ENCODE results near the gene TIAM2. TPM values are rescaled to one million over a fixed set of nuclear protein-coding genes. Genes with fewer than 3 reads are reported as not detected.

Gene TIAM2
- total RNA-seq, 2 donors from 2014 or later: 3.1 to 6.6 TPM

DNA sequence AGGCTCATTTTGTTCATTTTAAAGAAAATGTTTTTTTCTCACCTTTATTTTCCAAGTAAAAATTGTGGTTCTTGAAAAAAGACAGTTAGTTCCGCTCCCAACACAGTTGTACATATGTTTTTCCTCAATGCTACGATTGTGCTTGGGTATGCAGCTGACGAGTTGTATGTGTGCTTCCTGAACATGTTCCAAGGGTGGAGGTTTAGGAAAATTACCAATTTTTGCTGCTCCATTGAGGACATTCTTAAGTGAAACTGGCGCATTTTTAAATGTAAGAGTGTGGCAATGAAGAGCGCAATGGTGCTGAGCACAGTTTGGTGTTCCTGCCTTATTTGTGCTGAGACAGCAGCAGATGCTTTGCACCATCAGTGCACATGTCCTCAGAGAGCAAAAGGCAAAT is 198.4 kb downstream of the TIAM2 start:
- ATAC-seq (no peak), DNase-seq (no peak)
- 84 to 88% methylated on average over 5 of the region's 5 CpGs for WGBS, 2 donors
- Histone ChIP-seq H3K9me3 (no peaks in the 10 kb centered on the region), H3K27me3 (no peaks in the 10 kb centered on the region), H3K4me1 (peaks cover 4% of the 10 kb centered on the region), H3K27ac (no peak overlapping the region), H3K4me3 (no peak overlapping the region), H3K36me3 (replicated peaks in 1 of 2; ENCODE audit: insufficient read depth in 1 of 2, low read depth in 2 of 2) (no peaks in the 10 kb centered on the region)
- TF ChIP-seq POLR2A (IDR thresholded peaks at IDR 0.05): no peak
- intact Hi-C loops (cut with DNase I): no loop called here

DNA sequence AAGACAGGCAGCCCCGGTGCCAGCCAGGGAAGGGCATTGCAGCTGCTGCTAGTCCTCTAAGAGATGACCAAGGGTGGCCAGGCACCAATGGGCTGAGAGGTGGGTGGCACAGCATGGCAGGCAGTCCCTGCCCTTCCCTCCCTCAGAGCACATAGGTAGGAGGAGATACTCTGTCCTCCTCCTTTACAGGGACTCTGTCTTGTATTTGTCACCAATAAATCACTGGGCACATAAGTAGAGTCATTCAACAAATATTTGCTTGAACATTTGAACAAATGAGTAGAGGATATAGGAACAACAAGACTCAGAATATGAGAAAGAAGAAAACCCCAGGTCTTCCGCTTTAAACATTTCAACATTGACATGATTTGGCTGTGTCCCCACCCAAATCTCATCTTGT is 199.3 kb downstream of the TIAM2 start:
- 83 to 100% methylated on average over 2 of the region's 2 CpGs for WGBS, 2 donors
- Histone ChIP-seq H3K36me3 (replicated peaks in 1 of 2; ENCODE audit: insufficient read depth in 1 of 2, low read depth in 2 of 2) (no peaks in the 10 kb centered on the region), H3K27ac (no peak overlapping the region), H3K4me3 (no peak overlapping the region), H3K4me1 (no peaks in the 10 kb centered on the region), H3K9me3 (no peaks in the 10 kb centered on the region), H3K27me3 (no peaks in the 10 kb centered on the region)
- no peak for TF ChIP-seq POLR2A (IDR thresholded peaks at IDR 0.05)
- TF ChIP-seq, protein P1, sequence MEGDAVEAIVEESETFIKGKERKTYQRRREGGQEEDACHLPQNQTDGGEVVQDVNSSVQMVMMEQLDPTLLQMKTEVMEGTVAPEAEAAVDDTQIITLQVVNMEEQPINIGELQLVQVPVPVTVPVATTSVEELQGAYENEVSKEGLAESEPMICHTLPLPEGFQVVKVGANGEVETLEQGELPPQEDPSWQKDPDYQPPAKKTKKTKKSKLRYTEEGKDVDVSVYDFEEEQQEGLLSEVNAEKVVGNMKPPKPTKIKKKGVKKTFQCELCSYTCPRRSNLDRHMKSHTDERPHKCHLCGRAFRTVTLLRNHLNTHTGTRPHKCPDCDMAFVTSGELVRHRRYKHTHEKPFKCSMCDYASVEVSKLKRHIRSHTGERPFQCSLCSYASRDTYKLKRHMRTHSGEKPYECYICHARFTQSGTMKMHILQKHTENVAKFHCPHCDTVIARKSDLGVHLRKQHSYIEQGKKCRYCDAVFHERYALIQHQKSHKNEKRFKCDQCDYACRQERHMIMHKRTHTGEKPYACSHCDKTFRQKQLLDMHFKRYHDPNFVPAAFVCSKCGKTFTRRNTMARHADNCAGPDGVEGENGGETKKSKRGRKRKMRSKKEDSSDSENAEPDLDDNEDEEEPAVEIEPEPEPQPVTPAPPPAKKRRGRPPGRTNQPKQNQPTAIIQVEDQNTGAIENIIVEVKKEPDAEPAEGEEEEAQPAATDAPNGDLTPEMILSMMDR (IDR thresholded peaks at IDR 0.05): no peak
- intact Hi-C loops (cut with DNase I): no loop called here
- DNase-seq (no peak), ATAC-seq (no peak)

DNA sequence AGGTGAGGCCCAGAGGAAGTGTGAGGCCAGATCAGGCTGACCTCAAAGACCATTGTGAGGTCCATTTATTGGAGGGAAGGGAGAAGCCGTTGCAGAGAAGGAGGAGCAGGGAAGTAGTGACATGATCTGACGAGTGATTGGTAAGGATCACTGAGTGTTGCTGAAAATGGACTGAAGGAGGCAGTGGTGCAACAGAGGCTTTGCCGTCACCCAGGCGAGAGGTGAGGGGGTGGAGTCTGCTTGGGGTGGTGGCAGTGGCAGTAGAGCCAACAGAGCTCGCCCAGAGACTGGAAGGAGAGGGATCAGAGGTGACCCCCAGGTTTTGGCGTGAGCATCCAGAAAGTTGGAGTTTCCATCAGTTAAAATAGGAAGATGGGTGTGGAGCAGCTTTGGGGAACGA is 200.8 kb downstream of the TIAM2 start:
- WGBS, 2 donors: 84 to 85% methylated on average over 7 of the region's 7 CpGs
- ATAC-seq (no peak), DNase-seq (no peak)
- TF ChIP-seq, protein P1 (IDR thresholded peaks at IDR 0.05): no peak
- no peak for TF ChIP-seq POLR2A (IDR thresholded peaks at IDR 0.05)
- Histone ChIP-seq H3K4me3 (no peak overlapping the region), H3K9me3 (no peaks in the 10 kb centered on the region), H3K36me3 (replicated peaks in 1 of 2; ENCODE audit: insufficient read depth in 1 of 2, low read depth in 2 of 2) (no peaks in the 10 kb centered on the region), H3K27me3 (no peaks in the 10 kb centered on the region), H3K4me1 (no peaks in the 10 kb centered on the region), H3K27ac (no peak overlapping the region)
- intact Hi-C loops (cut with DNase I): no loop called here

DNA sequence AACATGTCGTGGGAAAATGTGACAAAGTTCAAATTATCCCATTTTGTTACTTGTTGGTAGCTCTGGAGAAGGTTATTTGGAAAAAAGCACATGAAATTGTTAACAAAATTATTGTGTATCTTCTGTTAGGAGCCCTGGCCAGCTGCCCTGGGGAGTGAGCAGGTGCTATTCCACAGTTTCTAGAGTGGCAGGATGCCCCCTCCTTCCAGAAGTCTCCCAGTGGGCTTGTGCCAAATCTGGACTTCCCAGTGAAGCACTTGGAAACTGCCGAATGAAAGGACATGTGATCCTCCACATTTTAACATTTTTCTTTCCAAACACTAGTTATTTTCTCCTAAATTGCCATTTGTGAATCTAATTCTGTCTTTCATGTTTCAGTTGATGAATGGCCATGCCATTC is 201.8 kb downstream of the TIAM2 start:
- Histone ChIP-seq H3K4me3 (no peak overlapping the region), H3K27ac (no peak overlapping the region), H3K4me1 (no peaks in the 10 kb centered on the region), H3K9me3 (no peaks in the 10 kb centered on the region), H3K36me3 (replicated peaks in 1 of 2; ENCODE audit: insufficient read depth in 1 of 2, low read depth in 2 of 2) (no peaks in the 10 kb centered on the region), H3K27me3 (no peaks in the 10 kb centered on the region)
- 36 to 56% methylated on average over 2 of the region's 2 CpGs for WGBS, 2 donors
- no peak for ATAC-seq
- TF ChIP-seq POLR2A (IDR thresholded peaks at IDR 0.05): no peak
- TF ChIP-seq, protein P1 (IDR thresholded peaks at IDR 0.05): no peak
- DNase-seq: no peak
- intact Hi-C loops (cut with DNase I): no loop called here

DNA sequence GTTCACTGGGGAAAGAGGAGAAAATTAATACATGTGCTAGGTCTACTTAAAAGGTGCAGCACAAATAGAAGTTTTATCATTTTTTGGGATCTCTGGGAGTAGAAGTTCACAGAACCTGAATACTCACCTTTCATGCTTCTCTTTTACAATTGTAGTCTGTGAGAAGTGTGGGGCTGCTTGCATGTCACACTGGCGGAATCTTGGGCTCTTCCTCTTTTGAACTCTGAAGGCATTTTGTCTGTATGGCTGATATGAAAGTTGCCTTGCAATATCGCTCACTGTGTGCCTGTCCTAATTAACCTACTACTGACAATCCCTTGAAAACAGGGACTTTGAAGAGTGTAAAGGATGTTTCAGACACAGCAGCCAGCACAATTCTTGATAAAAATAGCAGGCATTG is 202.8 kb downstream of the TIAM2 start:
- DNase-seq (no peak), ATAC-seq (no peak)
- no peak overlapping the region for H3K4me3 ChIP-seq
- H3K27me3 ChIP-seq: no peaks in the 10 kb centered on the region
- no peaks in the 10 kb centered on the region for H3K4me1 ChIP-seq
- H3K36me3 ChIP-seq (replicated peaks in 1 of 2; ENCODE audit: insufficient read depth in 1 of 2, low read depth in 2 of 2): no peaks in the 10 kb centered on the region
- TF ChIP-seq, protein P1 (IDR thresholded peaks at IDR 0.05): no peak
- TF ChIP-seq POLR2A (IDR thresholded peaks at IDR 0.05): no peak
- intact Hi-C loops (cut with DNase I): no loop called here
- no peaks in the 10 kb centered on the region for H3K9me3 ChIP-seq
- no peak overlapping the region for H3K27ac ChIP-seq
- WGBS, 2 donors: 88 to 95% methylated on average over 2 of the region's 2 CpGs
